Activated CD4-positive, alpha-beta T cell treated with anti-CD3 and anti-CD28 coated beads for 48 hours (primary cell): ENCODE data around the gene MAN1C1.

Source experiments
- DNase-seq: peaks from one replicate; pipeline ENCODE4 v3.0.0-alpha.2; 2020

Gene MAN1C1

GRCh38 chr1:25765923-25766589 lies 149.5 kb downstream of the MAN1C1 start:
- DNase-seq = no peak

GRCh38 chr1:25766721-25767436 lies 150.3 kb downstream of the MAN1C1 start:
- DNase-seq = no peak

- no peak for DNase-seq
These were observed 150.8 kb downstream of the MAN1C1 start for GRCh38 chr1:25767437-25767770.

GRCh38 chr1:25768999-25769398 lies 152.4 kb downstream of the MAN1C1 start:
- no peak for DNase-seq

- DNase-seq = no peak
These were observed 153.2 kb downstream of the MAN1C1 start for GRCh38 chr1:25769625-25770383.

GRCh38 chr1:25770541-25771220 lies 154.1 kb downstream of the MAN1C1 start:
- DNase-seq = no peak

- peak; percentile 53 for DNase-seq
These were observed 154.9 kb downstream of the MAN1C1 start for GRCh38 chr1:25771221-25772114.

GRCh38 chr1:25772164-25772563 lies 155.6 kb downstream of the MAN1C1 start:
- DNase-seq = no peak

GRCh38 chr1:25772692-25773245 lies 156.2 kb downstream of the MAN1C1 start:
- DNase-seq = no peak

GRCh38 chr1:25773441-25774125 lies 157.0 kb downstream of the MAN1C1 start:
- DNase-seq = no peak

GRCh38 chr1:25774206-25774803 lies 157.7 kb downstream of the MAN1C1 start:
- DNase-seq = no peak

- peak; percentile 89 for DNase-seq
These were observed 158.6 kb downstream of the MAN1C1 start for GRCh38 chr1:25774921-25775771.

- DNase-seq = no peak
These were observed 162.8 kb downstream of the MAN1C1 start for GRCh38 chr1:25779388-25779787.

GRCh38 chr1:25779894-25780293 lies 163.3 kb downstream of the MAN1C1 start:
- DNase-seq = no peak

- no peak for DNase-seq
These were observed 163.9 kb downstream of the MAN1C1 start for GRCh38 chr1:25780318-25781129.

GRCh38 chr1:25781130-25781433 lies 164.5 kb downstream of the MAN1C1 start:
- DNase-seq = no peak

GRCh38 chr1:25782608-25783201 lies 166.1 kb downstream of the MAN1C1 start:
- no peak for DNase-seq

GRCh38 chr1:25784575-25785051 lies 168.0 kb downstream of the MAN1C1 start:
- no peak for DNase-seq
